Kidney epithelial cell (primary cell): ENCODE measurements around the gene LIMK1. TPM values are rescaled to one million over a fixed set of nuclear protein-coding genes. Genes with fewer than 3 reads are reported as not detected.
A peak's percentile ranks its signal among the peaks of the same experiment; 100 is the strongest.

Experiments
- DNase-seq: peaks from one replicate; pipeline ENCODE4 v3.0.0-alpha.2; 2010; ENCODE audit warnings: low read depth
- H3K27me3 ChIP-seq: 2 replicates; pipeline ENCODE4 v1.6.0; 2011; ENCODE audit warnings: low read length; ENCODE audit not compliant: control insufficient read depth, insufficient read depth
- H3K36me3 ChIP-seq: 2 replicates; pipeline ENCODE4 v1.5.1; 2011; ENCODE audit warnings: low read length; ENCODE audit not compliant: control insufficient read depth, insufficient read depth
- H3K4me3 ChIP-seq: 2 replicates; pipeline ENCODE4 v1.5.1; 2011; ENCODE audit warnings: low read depth, mild to moderate bottlenecking, control low read depth, low read length
- CTCF ChIP-seq: IDR thresholded peaks from 2 replicates; pipeline ENCODE4 v1.5.1; 2011; ENCODE audit warnings: mild to moderate bottlenecking, moderate library complexity, low read length, control low read depth, inconsistent platforms; ENCODE audit not compliant: insufficient read depth, poor library complexity, severe bottlenecking
- total RNA-seq: library from RNA; depleted of rRNA; stranded (reverse); fragments of >200 nt; gene quantifications from 2 replicates; pipeline ENCODE4 v1.2.3, GENCODE V29; 2015

LIMK1 gene
- total RNA-seq, 1 donor from 2014 or later: 61.1 TPM

GRCh38 chr7:74048999-74049599, 34.5 kb upstream of the LIMK1 start:
- TF ChIP-seq CTCF: no peak
- peaks cover 17% of the 10 kb centered on the region for H3K27me3 ChIP-seq
- H3K4me3 ChIP-seq: no peak overlapping the region
- no peaks in the 10 kb centered on the region for H3K36me3 ChIP-seq
- no peak for DNase-seq

- Histone ChIP-seq H3K36me3 (no peaks in the 10 kb centered on the region), H3K27me3 (peaks cover 15% of the 10 kb centered on the region), H3K4me3 (no peak overlapping the region)
- DNase-seq: no peak
- TF ChIP-seq CTCF: no peak
Measured at GRCh38 chr7:74049997-74050798, 33.4 kb upstream of the LIMK1 start.

- DNase-seq: no peak
- no peak for TF ChIP-seq CTCF
- H3K36me3 ChIP-seq: no peaks in the 10 kb centered on the region
- H3K4me3 ChIP-seq: no peak overlapping the region
- peaks cover 15% of the 10 kb centered on the region for H3K27me3 ChIP-seq
Measured at GRCh38 chr7:74051193-74051592, 32.4 kb upstream of the LIMK1 start.

- Histone ChIP-seq H3K27me3 (peaks cover 17% of the 10 kb centered on the region), H3K4me3 (no peak overlapping the region), H3K36me3 (no peaks in the 10 kb centered on the region)
- peak; percentile 48 for TF ChIP-seq CTCF
- DNase-seq: no peak
Measured at GRCh38 chr7:74051629-74052410, 31.8 kb upstream of the LIMK1 start.

- H3K27me3 ChIP-seq: peaks cover 13% of the 10 kb centered on the region
- no peak overlapping the region for H3K4me3 ChIP-seq
- no peaks in the 10 kb centered on the region for H3K36me3 ChIP-seq
- no peak for DNase-seq
- no peak for TF ChIP-seq CTCF
Measured at GRCh38 chr7:74052628-74053027, 31.0 kb upstream of the LIMK1 start.
